ENCODE data around the gene SCP2. TPM values are rescaled to one million over a fixed set of nuclear protein-coding genes. Genes with fewer than 3 reads are reported as not detected.

SCP2 gene
- total and polyA plus RNA-seq, 2 of the 4 experiments (the other 2 are of a cell fraction) = 70.4 to 83.1 TPM

DNA sequence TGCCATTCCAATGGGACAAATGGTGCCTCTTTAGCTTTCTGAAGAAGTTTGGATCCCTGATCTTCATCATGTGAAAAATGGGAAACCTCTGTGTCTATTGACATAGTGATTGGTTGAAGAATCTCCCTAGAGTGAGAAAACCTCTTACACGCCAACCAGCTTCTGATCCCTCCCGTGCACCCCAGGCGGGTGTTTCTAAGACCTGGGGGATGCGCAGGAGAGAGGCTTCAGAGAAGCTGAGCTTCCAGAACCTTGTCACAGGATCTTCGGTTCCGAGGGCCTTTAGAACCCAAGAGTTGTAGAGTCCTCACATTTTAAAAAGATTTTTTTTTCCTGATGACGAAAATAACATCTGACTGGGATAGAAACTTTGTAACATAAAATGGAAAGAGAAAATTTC lies 146.2 kb downstream of the SCP2 start:
- no TSS peak for BruUV-seq (replicated peaks)
- Histone ChIP-seq H2BK20ac (ENCODE audit: low read depth, low read length) (no peak overlapping the region), H4K20me1 (ENCODE audit: insufficient read depth, low read length) (no peaks in the 10 kb centered on the region), H2BK5ac (ENCODE audit: low read depth, low read length, poor library complexity, severe bottlenecking) (no peak overlapping the region), H3K4me1 (ENCODE audit: control insufficient read depth, insufficient read depth, low read length) (peaks cover 2% of the 10 kb centered on the region; the same call in 1 of the 2 replicates), H3K23ac (ENCODE audit: low read depth, low read length) (no peak overlapping the region), H3K9me1 (ENCODE audit: insufficient read depth, low read length) (0 out of 2 replicates have a peak, but pooled peaks cover 3% of the 10 kb centered on the region), H3K18ac (ENCODE audit: low read depth, low read length) (no peak overlapping the region), H3K14ac (replicated peaks; ENCODE audit: low read depth, low read length) (no peak overlapping the region), H2AK9ac (replicated peaks; ENCODE audit: low read depth, low read length, poor library complexity) (no peak overlapping the region), H3K4me3 (ENCODE audit: insufficient read depth, low read depth, low read length) (no peak overlapping the region), H2BK120ac (ENCODE audit: low read depth, low read length) (no peak overlapping the region), H3K56ac (ENCODE audit: extremely low read depth, insufficient read depth, low read length) (no peak overlapping the region), H4K8ac (ENCODE audit: low read depth in 2 of 2, low read length in 2 of 2) (no peak overlapping the region), H2BK15ac (ENCODE audit: low read depth, low read length) (no peak overlapping the region), H2AK5ac (ENCODE audit: low read depth, low read length) (no peak overlapping the region; the same call in 1 of the 2 replicates), H2AFZ (replicated peaks; ENCODE audit: low read length, poor library complexity) (no peak overlapping the region), H3K4me2 (ENCODE audit: low read depth, low read length) (no peak overlapping the region), H4K5ac (ENCODE audit: low read depth, low read length) (no peak overlapping the region), H3K36me3 (ENCODE audit: control insufficient read depth, insufficient read depth, low read length) (peaks cover 20% of the 10 kb centered on the region; the same call in 1 of the 2 replicates), H3K9me3 (ENCODE audit: control insufficient read depth, insufficient read depth, low read length) (no peaks in the 10 kb centered on the region), H3K27ac (ENCODE audit: insufficient read depth, low read length) (no peak overlapping the region), H3K4ac (ENCODE audit: low read depth, low read length) (no peak overlapping the region), H3K27me3 (ENCODE audit: control insufficient read depth, insufficient read depth, low read length) (no peaks in the 10 kb centered on the region), H3K79me1 (ENCODE audit: low read depth in 1 of 2, low read length in 2 of 2) (no peaks in the 10 kb centered on the region), H3K9ac (ENCODE audit: low read depth, low read length) (no peak overlapping the region), H4K91ac (ENCODE audit: insufficient read depth, low read depth, low read length) (no peak overlapping the region)
- in situ Hi-C loops (cut with MboI; ENCODE audit: low sequenced_read_pairs) = loop anchor here (5.0 kb wide), 1 partner anchor 49 kb away; no protein-coding TSS in a partner anchor
- intact Hi-C loops (cut with micrococcal nuclease) = no loop called here
- DNase-seq = no peak
- WGBS, 2 experiments (ENCODE audit: extremely low coverage in 2 of 2, insufficient read length in 1 of 2) = no CpG with 5 or more reads among the region's 7 CpGs
- dilution Hi-C loops (cut with HindIII; ENCODE audit: low sequenced_read_pairs, unreplicated experiment) = no loop called here
- ChIA-PET POLR2A (ENCODE audit: unreplicated experiment) (no interaction called here), CTCF (no interaction called here)
- TF ChIP-seq, protein P1, sequence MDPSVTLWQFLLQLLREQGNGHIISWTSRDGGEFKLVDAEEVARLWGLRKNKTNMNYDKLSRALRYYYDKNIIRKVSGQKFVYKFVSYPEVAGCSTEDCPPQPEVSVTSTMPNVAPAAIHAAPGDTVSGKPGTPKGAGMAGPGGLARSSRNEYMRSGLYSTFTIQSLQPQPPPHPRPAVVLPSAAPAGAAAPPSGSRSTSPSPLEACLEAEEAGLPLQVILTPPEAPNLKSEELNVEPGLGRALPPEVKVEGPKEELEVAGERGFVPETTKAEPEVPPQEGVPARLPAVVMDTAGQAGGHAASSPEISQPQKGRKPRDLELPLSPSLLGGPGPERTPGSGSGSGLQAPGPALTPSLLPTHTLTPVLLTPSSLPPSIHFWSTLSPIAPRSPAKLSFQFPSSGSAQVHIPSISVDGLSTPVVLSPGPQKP (IDR thresholded peaks at IDR 0.05; ENCODE audit: borderline replicate concordance, low read depth, low read length) = no peak
- TF ChIP-seq RCOR1 (IDR thresholded peaks at IDR 0.05; ENCODE audit: insufficient replicate concordance, low read length) = no peak
- no peak for TF ChIP-seq CEBPB (IDR thresholded peaks at IDR 0.05; ENCODE audit: low read depth, low read length)
- TF ChIP-seq MAFK (IDR thresholded peaks at IDR 0.05; ENCODE audit: low read depth, low read length) = no peak
- no peak for TF ChIP-seq MAZ (IDR thresholded peaks at IDR 0.05; ENCODE audit: borderline replicate concordance, low read depth, low read length)
- no peak for TF ChIP-seq NFE2L2 (IDR thresholded peaks at IDR 0.05; ENCODE audit: low read depth, low read length)
- no peak for TF ChIP-seq RAD21 (IDR thresholded peaks at IDR 0.05; ENCODE audit: low read length)
- no peak for TF ChIP-seq SMC3 (IDR thresholded peaks at IDR 0.05; ENCODE audit: low read depth, low read length)
- no peak for TF ChIP-seq BHLHE40 (IDR thresholded peaks at IDR 0.05; ENCODE audit: low read depth, low read length)
- TF ChIP-seq, protein P2, sequence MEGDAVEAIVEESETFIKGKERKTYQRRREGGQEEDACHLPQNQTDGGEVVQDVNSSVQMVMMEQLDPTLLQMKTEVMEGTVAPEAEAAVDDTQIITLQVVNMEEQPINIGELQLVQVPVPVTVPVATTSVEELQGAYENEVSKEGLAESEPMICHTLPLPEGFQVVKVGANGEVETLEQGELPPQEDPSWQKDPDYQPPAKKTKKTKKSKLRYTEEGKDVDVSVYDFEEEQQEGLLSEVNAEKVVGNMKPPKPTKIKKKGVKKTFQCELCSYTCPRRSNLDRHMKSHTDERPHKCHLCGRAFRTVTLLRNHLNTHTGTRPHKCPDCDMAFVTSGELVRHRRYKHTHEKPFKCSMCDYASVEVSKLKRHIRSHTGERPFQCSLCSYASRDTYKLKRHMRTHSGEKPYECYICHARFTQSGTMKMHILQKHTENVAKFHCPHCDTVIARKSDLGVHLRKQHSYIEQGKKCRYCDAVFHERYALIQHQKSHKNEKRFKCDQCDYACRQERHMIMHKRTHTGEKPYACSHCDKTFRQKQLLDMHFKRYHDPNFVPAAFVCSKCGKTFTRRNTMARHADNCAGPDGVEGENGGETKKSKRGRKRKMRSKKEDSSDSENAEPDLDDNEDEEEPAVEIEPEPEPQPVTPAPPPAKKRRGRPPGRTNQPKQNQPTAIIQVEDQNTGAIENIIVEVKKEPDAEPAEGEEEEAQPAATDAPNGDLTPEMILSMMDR (conservative IDR thresholded peaks at IDR 0.05; ENCODE audit: low read depth, low read length) = no peak
- TF ChIP-seq RFX5 (IDR thresholded peaks at IDR 0.05; ENCODE audit: low read depth, low read length) = no peak
- TF ChIP-seq MXI1 (IDR thresholded peaks at IDR 0.05; ENCODE audit: borderline replicate concordance, low read depth, low read length) = no peak
- TF ChIP-seq FOS (IDR thresholded peaks at IDR 0.05; ENCODE audit: low read depth, low read length) = no peak
- no peak for TF ChIP-seq CHD1 (IDR thresholded peaks at IDR 0.05; ENCODE audit: low read depth, low read length)
- TF ChIP-seq, protein P3, sequence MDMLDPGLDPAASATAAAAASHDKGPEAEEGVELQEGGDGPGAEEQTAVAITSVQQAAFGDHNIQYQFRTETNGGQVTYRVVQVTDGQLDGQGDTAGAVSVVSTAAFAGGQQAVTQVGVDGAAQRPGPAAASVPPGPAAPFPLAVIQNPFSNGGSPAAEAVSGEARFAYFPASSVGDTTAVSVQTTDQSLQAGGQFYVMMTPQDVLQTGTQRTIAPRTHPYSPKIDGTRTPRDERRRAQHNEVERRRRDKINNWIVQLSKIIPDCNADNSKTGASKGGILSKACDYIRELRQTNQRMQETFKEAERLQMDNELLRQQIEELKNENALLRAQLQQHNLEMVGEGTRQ (IDR thresholded peaks at IDR 0.05; ENCODE audit: low read depth, low read length) = no peak
- no peak for TF ChIP-seq POLR2A (IDR thresholded peaks at IDR 0.05; ENCODE audit: low read depth, low read length)
- ATAC-seq (ENCODE audit: low read depth) = no peak
